Upper lobe of right lung (tissue), 1 donor: Measurements from ENCODE around the gene MID2. TPM values are rescaled to one million over a fixed set of nuclear protein-coding genes. Genes with fewer than 3 reads are reported as not detected.

Source experiments
- ATAC-seq: fragments of 200-7000 bp; cut with Tn5 transposase; one replicate; pipeline ENCODE4 v1.9.1; 2020; ENCODE audit warnings: mild to moderate bottlenecking, moderate library complexity
- DNase-seq: peaks from one replicate; pipeline ENCODE4 v3.0.0-alpha.2; 2020
- H3K27ac ChIP-seq: fragments of 200-600 bp; one replicate; pipeline ENCODE4 v1.8.0; 2022
- H3K27me3 ChIP-seq: fragments of 200-600 bp; one replicate; pipeline ENCODE4 v1.8.0; 2022; ENCODE audit warnings: mild to moderate bottlenecking
- H3K36me3 ChIP-seq: fragments of 200-600 bp; one replicate; pipeline ENCODE4 v1.8.0; 2022
- H3K4me1 ChIP-seq: fragments of 200-600 bp; one replicate; pipeline ENCODE4 v1.8.0; 2022
- H3K4me3 ChIP-seq: fragments of 200-600 bp; one replicate; pipeline ENCODE4 v1.8.0; 2022; ENCODE audit warnings: mild to moderate bottlenecking
- H3K9me3 ChIP-seq: fragments of 200-600 bp; one replicate; pipeline ENCODE4 v1.8.0; 2022
- intact Hi-C: fragments of 100-400 bp; cut with DNase I; formaldehyde crosslinking; loops from one replicate; pipeline ENCODE4 v1.11.0; 2022
- total RNA-seq: library from RNA; stranded (reverse); fragmentation: NEBNext Ultra II Directional; extraction: Animal tissue kit (Norgen Biotek cat#: 25700); gene quantifications from one replicate; pipeline ENCODE4 v1.2.1, GENCODE V29; 2021
- TF ChIP-seq, protein P1 (sequence below): fragments of 200-600 bp; IDR thresholded peaks from one replicate; pipeline ENCODE4 v1.8.0; 2022; ENCODE audit warnings: antibody characterized with exemption
- donor health status: DM: no; HTN: yes; CAD: no; lungs with severe emphysema.

The MID2 gene
- total RNA-seq, 1 donor from 2014 or later: 25.2 TPM

DNA sequence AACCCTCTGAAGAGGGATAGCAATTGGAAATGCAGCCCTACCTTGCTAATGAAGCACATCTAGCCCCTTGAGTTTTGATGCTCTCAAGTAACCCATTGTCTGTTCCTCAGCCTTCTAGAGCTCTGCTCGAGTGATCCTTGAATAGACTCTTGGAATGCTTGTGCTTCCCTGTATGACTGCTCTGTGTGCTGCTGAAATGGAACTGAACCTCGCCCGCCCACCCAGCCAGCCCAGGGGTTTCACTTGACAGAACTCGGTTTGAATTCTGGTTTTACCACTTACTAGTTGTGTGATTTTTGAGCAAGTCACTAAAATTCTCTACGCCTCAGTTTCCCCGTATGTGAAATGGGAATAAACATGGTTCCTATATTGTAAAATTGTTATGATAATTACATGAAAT is 77.1 kb downstream of the MID2 start:
- Histone ChIP-seq H3K27me3 (no peaks in the 10 kb centered on the region), H3K36me3 (no peaks in the 10 kb centered on the region), H3K4me3 (no peak overlapping the region), H3K27ac (no peak overlapping the region), H3K9me3 (no peaks in the 10 kb centered on the region), H3K4me1 (no peaks in the 10 kb centered on the region)
- TF ChIP-seq, protein P1, sequence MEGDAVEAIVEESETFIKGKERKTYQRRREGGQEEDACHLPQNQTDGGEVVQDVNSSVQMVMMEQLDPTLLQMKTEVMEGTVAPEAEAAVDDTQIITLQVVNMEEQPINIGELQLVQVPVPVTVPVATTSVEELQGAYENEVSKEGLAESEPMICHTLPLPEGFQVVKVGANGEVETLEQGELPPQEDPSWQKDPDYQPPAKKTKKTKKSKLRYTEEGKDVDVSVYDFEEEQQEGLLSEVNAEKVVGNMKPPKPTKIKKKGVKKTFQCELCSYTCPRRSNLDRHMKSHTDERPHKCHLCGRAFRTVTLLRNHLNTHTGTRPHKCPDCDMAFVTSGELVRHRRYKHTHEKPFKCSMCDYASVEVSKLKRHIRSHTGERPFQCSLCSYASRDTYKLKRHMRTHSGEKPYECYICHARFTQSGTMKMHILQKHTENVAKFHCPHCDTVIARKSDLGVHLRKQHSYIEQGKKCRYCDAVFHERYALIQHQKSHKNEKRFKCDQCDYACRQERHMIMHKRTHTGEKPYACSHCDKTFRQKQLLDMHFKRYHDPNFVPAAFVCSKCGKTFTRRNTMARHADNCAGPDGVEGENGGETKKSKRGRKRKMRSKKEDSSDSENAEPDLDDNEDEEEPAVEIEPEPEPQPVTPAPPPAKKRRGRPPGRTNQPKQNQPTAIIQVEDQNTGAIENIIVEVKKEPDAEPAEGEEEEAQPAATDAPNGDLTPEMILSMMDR: no peak
- intact Hi-C loops: no loop called here
- no peak for ATAC-seq
- no peak for DNase-seq

DNA sequence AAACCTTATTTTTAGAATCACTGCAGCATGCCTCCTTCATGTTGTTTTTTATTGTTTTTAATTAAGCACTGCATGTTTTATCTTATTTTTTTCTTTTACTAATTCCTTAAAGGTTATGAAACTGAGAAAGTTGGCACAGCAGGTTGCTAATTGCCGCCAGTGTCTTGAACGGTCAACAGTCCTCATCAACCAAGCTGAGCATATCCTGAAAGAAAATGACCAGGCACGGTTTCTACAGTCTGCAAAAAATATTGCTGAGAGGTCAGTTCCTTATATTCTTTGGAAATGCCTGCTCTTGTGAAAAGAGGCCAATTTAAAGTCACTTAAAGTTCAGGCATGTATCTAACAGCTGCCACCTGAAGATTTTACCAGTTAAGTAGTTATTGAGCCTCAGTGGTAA is 79.7 kb downstream of the MID2 start:
- Histone ChIP-seq H3K36me3 (no peaks in the 10 kb centered on the region), H3K27me3 (no peaks in the 10 kb centered on the region), H3K9me3 (no peaks in the 10 kb centered on the region), H3K4me3 (no peak overlapping the region), H3K27ac (no peak overlapping the region), H3K4me1 (no peaks in the 10 kb centered on the region)
- TF ChIP-seq, protein P1: no peak
- DNase-seq (no peak), ATAC-seq (no peak)
- intact Hi-C loops: no loop called here

DNA sequence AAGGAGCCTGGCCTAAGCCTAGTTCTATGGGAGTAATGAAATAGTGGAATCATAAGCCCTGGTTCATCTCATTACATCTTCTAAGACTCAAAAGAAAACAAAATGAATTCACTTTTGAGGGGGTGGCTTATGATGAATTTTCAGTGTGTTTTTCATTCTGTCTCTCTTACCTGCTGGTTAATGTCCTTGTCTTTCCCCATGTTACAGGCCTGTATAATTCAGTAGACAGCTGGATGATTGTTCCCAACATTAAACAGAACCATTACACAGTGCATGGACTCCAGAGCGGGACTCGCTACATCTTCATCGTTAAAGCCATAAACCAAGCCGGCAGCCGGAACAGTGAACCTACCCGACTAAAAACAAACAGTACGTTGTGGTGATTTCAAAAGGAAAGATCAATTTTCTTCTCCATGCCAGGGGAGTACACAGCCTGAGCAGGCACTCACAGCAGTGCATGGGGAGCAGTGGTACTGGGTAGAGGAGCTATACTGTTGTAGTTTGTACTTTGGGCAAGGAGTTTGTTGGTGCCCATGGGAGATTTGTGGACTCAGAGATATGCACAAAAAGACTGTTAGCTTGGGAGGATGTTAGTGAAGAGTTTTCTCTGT is 98.6 kb downstream of the MID2 start:
- Histone ChIP-seq H3K27ac (no peak overlapping the region), H3K4me1 (no peaks in the 10 kb centered on the region), H3K9me3 (no peaks in the 10 kb centered on the region), H3K36me3 (peaks cover 13% of the 10 kb centered on the region), H3K27me3 (no peaks in the 10 kb centered on the region), H3K4me3 (no peak overlapping the region)
- DNase-seq: no peak
- ATAC-seq: no peak
- TF ChIP-seq, protein P1: no peak
- intact Hi-C loops: no loop called here

- DNase-seq: no peak
- Histone ChIP-seq H3K4me1 (no peaks in the 10 kb centered on the region), H3K9me3 (no peaks in the 10 kb centered on the region), H3K27ac (no peak overlapping the region), H3K36me3 (no peaks in the 10 kb centered on the region), H3K4me3 (no peak overlapping the region), H3K27me3 (no peaks in the 10 kb centered on the region)
- TF ChIP-seq, protein P1: no peak
- intact Hi-C loops: no loop called here
- no peak for ATAC-seq
Measured at GRCh38 chrX:107934262-107934661, 108.6 kb downstream of the MID2 start.

- Histone ChIP-seq H3K27ac (no peak overlapping the region), H3K27me3 (no peaks in the 10 kb centered on the region), H3K36me3 (no peaks in the 10 kb centered on the region), H3K9me3 (no peaks in the 10 kb centered on the region), H3K4me1 (no peaks in the 10 kb centered on the region), H3K4me3 (no peak overlapping the region)
- TF ChIP-seq, protein P1: no peak
- ATAC-seq: no peak
- intact Hi-C loops: no loop called here
- no peak for DNase-seq
Measured at GRCh38 chrX:107935200-107935599, 109.5 kb downstream of the MID2 start.
